ENCODE measurements around the gene MED9. TPM values are rescaled to one million over a fixed set of nuclear protein-coding genes. Genes with fewer than 3 reads are reported as not detected.

The MED9 gene
- total and polyA plus RNA-seq, 2 donors (not counting 3 experiments of a cell fraction or from before 2014, with no cell fraction given): 15.1 to 18.2 TPM

- dilution Hi-C loops (cut with MboI; ENCODE audit: extremely low pct_ligation_motif_present, low sequenced_read_pairs): no loop called here
- intact Hi-C loops (cut with micrococcal nuclease): loop anchor here (10.0 kb wide), 1 partner anchor 423 kb away; no protein-coding TSS in a partner anchor
- Histone ChIP-seq H2AFZ (ENCODE audit: low read depth, low read length) (no peak overlapping the region), H3K4me3 (replicated peaks in 1 of 3; ENCODE audit: insufficient read depth in 1 of 3, low read depth in 1 of 3, low read length in 3 of 3) (no peak overlapping the region), H4K20me1 (replicated peaks; ENCODE audit: control insufficient read depth, extremely low read depth, insufficient read depth, low read length) (no peaks in the 10 kb centered on the region), H3K27me3 (ENCODE audit: control insufficient read depth in 2 of 2, insufficient read depth in 2 of 2, low read length in 2 of 2) (no peaks in the 10 kb centered on the region), H3K9me3 (replicated peaks; ENCODE audit: control insufficient read depth, insufficient read depth, low read length) (no peaks in the 10 kb centered on the region), H3K4me1 (ENCODE audit: control insufficient read depth, extremely low read depth, insufficient read depth, low read length) (peaks cover 8% of the 10 kb centered on the region), H3K27ac (ENCODE audit: insufficient read depth, low read depth, low read length) (no peak overlapping the region), H3K9me1 (replicated peaks; ENCODE audit: control insufficient read depth, extremely low read depth, insufficient read depth, low read length) (no peaks in the 10 kb centered on the region), H3K79me2 (ENCODE audit: control insufficient read depth, insufficient read depth, low read length) (no peaks in the 10 kb centered on the region), H3K9ac (replicated peaks; ENCODE audit: extremely low read depth, insufficient read depth, low read length) (no peak overlapping the region), H3K4me2 (ENCODE audit: insufficient read depth, low read length) (no peak overlapping the region), H3K36me3 (ENCODE audit: control insufficient read depth in 2 of 2, extremely low read depth in 1 of 2, insufficient read depth in 2 of 2, low read length in 2 of 2) (peaks cover 5 to 12% of the 10 kb centered on the region in 2 experiments)
- DNase-seq (ENCODE audit: low read depth, low spot score) (no peak), FAIRE-seq (no peak)
- TF ChIP-seq CTCF (IDR thresholded peaks at IDR 0.05; ENCODE audit: extremely low read depth in 1 of 2, insufficient read depth in 1 of 2, low read depth in 1 of 2, low read length in 2 of 2) (no peak), FOS (IDR thresholded peaks at IDR 0.05; ENCODE audit: borderline replicate concordance, insufficient read depth, low read length) (no peak), GATA2 (IDR thresholded peaks at IDR 0.05; ENCODE audit: insufficient read depth, insufficient read length, low read depth, low read length) (no peak), POLR2AphosphoS5 (IDR thresholded peaks at IDR 0.05; ENCODE audit: insufficient read depth, low read depth, low read length) (no peak), POLR2A (IDR thresholded peaks at IDR 0.05; ENCODE audit: low read depth, low read length) (no peak), MAX (IDR thresholded peaks at IDR 0.05; ENCODE audit: insufficient read depth, insufficient read length) (no peak), EZH2 (IDR thresholded peaks at IDR 0.05; ENCODE audit: borderline replicate concordance, low read depth, low read length, severe bottlenecking) (no peak), JUN (IDR thresholded peaks at IDR 0.05; ENCODE audit: borderline replicate concordance, insufficient read depth, insufficient read length, low read depth) (no peak), MYC (IDR thresholded peaks at IDR 0.05; ENCODE audit: low read depth, low read length) (no peak)
- ChIA-PET CTCF (interaction anchor here (1.1 to 2.1 kb wide), 4 partner anchors 47 to 136 kb away, joined by 3 to 8 read pairs (median 4); no protein-coding TSS in a partner anchor), POLR2A (no interaction called here)
- no TSS peak for BruUV-seq (replicated peaks)
Observed at GRCh38 chr17:17491546-17491988, 14.8 kb downstream of the MED9 start.

Measured in endothelial cell of umbilical vein (primary cell).